ENCODE data around the gene GYPA.
"Not testable (repeated sequence)": the region's sequence is repeated elsewhere in the genome, so short reads cannot be mapped to it uniquely, and the experiment has no call there.

DNA sequence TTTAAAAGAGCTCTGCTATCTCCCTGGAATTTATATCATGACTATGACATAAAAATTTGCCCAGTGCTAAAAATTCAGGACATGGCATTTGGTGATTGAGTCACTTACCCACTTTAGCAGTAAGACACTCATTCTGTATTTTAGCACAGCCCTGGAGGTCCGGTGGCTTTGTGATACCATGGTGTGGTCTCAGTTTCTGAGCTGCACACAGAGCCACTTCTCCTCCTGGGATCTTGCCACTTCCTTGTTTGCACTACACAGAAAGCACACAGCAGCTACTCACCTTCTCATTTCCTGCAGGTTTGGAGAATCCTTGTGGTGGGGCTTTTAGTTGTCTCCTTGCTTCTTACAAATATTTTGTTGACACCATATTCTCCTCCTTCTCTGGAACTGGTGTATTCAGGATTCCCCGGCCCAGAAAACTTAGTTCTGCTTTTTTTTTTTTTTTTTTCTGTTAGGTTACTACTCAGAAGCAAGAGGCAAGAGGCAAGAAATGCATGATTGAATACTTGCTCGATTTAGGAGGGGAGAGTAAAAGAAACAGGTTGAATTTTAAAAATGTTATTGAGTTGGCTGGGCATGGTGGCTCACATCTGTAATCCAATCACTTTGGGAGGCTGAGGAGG lies 80.2 kb downstream of the GYPA start:
- TF ChIP-seq, protein P1, sequence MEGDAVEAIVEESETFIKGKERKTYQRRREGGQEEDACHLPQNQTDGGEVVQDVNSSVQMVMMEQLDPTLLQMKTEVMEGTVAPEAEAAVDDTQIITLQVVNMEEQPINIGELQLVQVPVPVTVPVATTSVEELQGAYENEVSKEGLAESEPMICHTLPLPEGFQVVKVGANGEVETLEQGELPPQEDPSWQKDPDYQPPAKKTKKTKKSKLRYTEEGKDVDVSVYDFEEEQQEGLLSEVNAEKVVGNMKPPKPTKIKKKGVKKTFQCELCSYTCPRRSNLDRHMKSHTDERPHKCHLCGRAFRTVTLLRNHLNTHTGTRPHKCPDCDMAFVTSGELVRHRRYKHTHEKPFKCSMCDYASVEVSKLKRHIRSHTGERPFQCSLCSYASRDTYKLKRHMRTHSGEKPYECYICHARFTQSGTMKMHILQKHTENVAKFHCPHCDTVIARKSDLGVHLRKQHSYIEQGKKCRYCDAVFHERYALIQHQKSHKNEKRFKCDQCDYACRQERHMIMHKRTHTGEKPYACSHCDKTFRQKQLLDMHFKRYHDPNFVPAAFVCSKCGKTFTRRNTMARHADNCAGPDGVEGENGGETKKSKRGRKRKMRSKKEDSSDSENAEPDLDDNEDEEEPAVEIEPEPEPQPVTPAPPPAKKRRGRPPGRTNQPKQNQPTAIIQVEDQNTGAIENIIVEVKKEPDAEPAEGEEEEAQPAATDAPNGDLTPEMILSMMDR (IDR thresholded peaks at IDR 0.05), result not testable (repeated sequence)
- TF ChIP-seq POLR2A (IDR thresholded peaks at IDR 0.05), result not testable (repeated sequence)
